Vagina (tissue), 2 donors: ENCODE data around the gene FAM169A.
"Not testable (repeated sequence)": the region's sequence is repeated elsewhere in the genome, so short reads cannot be mapped to it uniquely, and the experiment has no call there.

Experiments
- CTCF ChIP-seq, 3 experiments: fragments of 450-650 bp in 2 of 3; fragments of 200-600 bp in 1 of 3; sonication (generic) in 1 of 3; IDR thresholded peaks; one replicate each; pipeline ENCODE4 v1.5.1; 2017 to 2019; ENCODE audit warnings: antibody characterized with exemption in 3 of 3, mild to moderate bottlenecking in 2 of 3, moderate library complexity in 2 of 3
- POLR2A ChIP-seq, 2 donors: fragments of 450-650 bp; IDR thresholded peaks; one replicate each; pipeline ENCODE4 v1.6.1; 2017; ENCODE audit warnings: antibody characterized with exemption in 2 of 2, mild to moderate bottlenecking in 2 of 2, moderate library complexity in 2 of 2
- POLR2AphosphoS5 ChIP-seq, 2 donors: sonication (generic); formaldehyde crosslinking; IDR thresholded peaks; one replicate each; pipeline ENCODE4 v1.9.0; 2017; ENCODE audit warnings: antibody characterized with exemption in 2 of 2, mild to moderate bottlenecking in 2 of 2, low read depth in 1 of 2; ENCODE audit not compliant: insufficient read depth in 1 of 2

DNA sequence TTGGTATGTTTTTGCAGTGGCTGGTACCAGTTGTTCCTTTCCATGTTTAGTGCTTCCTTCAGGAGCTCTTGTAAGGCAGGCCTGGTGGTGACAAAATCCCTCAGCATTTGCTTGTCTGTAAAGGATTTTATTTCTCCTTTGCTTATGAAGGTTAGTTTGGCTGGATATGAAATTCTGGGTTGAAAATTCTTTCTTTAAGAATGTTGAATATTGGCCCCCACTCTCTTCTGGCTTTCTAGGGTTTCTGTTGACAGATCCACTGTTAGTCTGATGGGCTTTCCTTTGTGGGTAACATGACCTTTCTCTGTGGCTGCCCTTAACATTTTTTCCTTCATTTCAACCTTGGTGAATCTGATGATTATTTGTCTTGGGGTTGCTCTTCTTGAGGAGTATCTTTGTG, 43.7 kb upstream of the FAM169A start:
- TF ChIP-seq CTCF (IDR thresholded peaks at IDR 0.05); POLR2A (IDR thresholded peaks at IDR 0.05); POLR2AphosphoS5 (IDR thresholded peaks at IDR 0.05; ENCODE audit: insufficient read depth in 1 of 2, low read depth in 1 of 2): not testable (repeated sequence)
